Erythroblast (primary cell): ENCODE data around the gene LDHB.
"Not testable (repeated sequence)": the region's sequence is repeated elsewhere in the genome, so short reads cannot be mapped to it uniquely, and the experiment has no call there.

Source experiments
- DNase-seq, 2 experiments: peaks; one replicate each; lab custom pipeline; 2025; lab: John Stamatoyannopoulos, UW
- GATA1 ChIP-seq: IDR thresholded peaks from 2 replicates; pipeline ENCODE4 v1.6.1; 2011; ENCODE audit warnings: low read depth, mild to moderate bottlenecking, control low read depth, low read length, moderate library complexity
- POLR2A ChIP-seq: IDR thresholded peaks from 2 replicates; pipeline ENCODE4 v1.6.1; 2011; ENCODE audit warnings: mild to moderate bottlenecking, low read length

LDHB gene

GRCh38 chr12:21608196-21608595 lies 49.4 kb downstream of the LDHB start:
- TF ChIP-seq POLR2A (no peak), GATA1 (no peak)
- DNase-seq: no peak

DNA sequence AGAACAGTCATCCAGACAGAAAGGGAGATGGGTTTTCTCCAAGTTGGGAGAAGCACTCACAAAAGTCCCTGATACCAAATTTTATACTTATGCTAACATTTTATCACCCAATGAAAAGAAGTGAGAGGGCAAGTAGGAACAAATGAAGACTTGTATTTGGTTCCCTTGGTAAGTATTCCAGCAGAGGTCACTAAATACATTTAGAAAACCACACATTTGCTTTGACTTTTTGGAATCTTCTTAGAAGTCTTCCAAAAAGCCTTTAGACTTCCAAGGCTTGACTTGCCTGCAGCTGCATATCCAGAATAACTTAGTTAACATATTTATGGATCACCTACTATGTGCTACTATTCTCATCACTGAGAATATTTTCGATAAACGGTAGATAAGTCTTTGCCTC lies 49.9 kb downstream of the LDHB start:
- TF ChIP-seq GATA1: no peak
- no peak for TF ChIP-seq POLR2A
- DNase-seq: peak in 1 of 2 experiments; percentile 4

- TF ChIP-seq POLR2A: no peak
- no peak for TF ChIP-seq GATA1
- no peak for DNase-seq
Measured at GRCh38 chr12:21606175-21606574, 51.5 kb downstream of the LDHB start.

DNA sequence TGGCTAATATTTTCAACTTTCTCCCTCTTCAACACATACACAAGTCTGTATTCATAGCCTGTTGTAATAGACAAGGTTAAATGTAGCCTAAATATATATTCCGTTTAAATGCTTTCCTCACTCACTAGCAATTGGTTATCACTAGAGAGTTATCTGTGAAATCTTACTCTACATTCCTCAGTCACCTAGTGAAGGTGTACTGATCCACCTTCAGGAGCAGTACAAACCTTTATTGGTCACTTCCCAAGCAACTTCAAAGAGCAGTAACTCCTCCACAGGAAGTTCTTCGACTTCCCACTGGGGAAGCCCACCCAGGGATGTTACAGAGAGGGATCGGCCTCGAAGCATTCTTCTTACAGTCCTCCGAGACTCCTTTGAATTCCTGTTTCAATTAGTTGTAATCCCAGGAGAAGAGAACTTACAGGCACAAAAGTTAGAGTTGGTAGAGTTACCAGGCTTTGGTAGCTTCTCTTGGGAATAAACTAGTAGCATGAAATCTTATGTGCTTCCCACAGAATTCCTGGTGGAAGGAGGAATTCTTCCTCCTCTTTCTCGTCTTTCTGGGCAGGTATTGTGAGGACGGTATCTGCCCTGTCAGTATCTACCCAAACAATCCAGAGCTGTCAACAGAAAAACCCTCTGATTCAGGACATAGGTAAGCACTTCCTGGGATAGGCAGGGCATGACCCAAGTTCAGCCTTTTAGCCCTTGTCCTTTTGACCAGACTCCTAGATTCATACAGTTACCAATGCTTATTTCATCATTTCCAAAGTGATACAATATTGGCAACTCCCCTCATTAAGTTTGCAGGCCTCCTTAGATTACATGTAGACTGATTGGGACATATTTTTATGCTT lies 53.2 kb downstream of the LDHB start, which contains the start of gene GYS2:
Gene GYS2, minus strand, starts transcription at position 603 of the 857 bp plus-strand sequence. Its CDS starts 255 bp downstream, at position 348.
- no peak for TF ChIP-seq POLR2A
- no peak for TF ChIP-seq GATA1
- DNase-seq: no peak

DNA sequence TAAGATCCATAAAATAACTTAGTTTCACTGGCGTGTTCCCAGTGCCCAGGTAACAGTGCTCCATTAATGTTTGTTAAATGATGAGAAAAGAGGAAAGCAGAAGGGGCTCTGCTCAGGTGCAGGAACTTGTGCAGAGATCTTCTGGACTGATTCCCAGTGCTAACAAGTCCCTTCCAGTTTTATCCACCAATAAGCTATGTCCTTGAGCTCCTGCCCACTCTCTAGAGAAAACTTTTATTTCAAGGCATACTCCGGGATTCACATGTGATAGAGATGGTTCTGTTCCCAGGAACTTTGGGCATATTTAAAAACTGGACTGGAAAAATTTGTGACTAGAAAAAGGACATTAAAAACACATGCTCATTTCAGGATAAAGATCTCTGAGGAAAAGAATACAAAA lies 54.9 kb downstream of the LDHB start:
- no peak for TF ChIP-seq GATA1
- no peak for TF ChIP-seq POLR2A
- DNase-seq: no peak

DNA sequence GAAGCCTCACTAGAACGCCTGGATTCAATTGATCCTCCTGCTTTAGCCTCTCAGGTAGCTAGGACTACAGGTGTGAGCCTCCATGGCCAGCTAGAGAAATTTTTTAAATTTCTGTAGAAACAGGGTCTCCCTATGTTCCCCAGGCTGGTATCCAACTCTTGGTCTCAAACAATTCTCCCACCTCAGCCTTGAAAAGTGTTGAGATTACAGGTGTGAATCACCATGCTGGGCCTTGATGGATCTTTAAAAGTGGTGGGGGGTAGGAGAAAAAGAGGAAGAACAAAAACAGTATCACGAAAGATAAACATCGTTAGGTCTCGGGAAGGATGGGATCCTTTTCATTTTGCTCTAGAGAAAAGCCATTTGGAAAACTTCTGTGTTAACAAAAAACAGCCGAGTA lies 57.4 kb downstream of the LDHB start:
- TF ChIP-seq GATA1: no peak
- no peak for TF ChIP-seq POLR2A
- DNase-seq: no peak

- DNase-seq: no peak
- no peak for TF ChIP-seq POLR2A
- TF ChIP-seq GATA1: no peak
Measured at GRCh38 chr12:21599143-21599999, 58.3 kb downstream of the LDHB start.

DNA sequence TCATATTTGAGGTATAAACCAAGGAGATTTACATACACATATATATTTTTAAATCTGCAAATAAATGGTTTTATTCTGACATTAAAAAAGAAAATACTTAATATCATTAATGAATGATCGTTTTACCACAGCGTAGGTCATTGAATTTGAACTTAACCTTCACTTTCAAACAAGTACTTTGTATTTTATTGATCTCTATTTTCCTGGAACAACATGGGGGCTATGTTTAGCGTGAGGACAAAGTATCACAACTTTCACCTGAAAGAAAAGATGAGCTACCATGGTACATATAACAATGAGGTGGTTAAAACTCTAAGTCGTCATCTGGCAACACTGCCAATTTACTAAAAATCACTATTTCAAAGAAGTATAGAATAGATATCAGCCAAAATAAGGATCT lies 59.0 kb downstream of the LDHB start:
- DNase-seq: no peak
- TF ChIP-seq GATA1: no peak
- no peak for TF ChIP-seq POLR2A

GRCh38 chr12:21595356-21595755 lies 62.3 kb downstream of the LDHB start:
- DNase-seq: not testable (repeated sequence)

DNA sequence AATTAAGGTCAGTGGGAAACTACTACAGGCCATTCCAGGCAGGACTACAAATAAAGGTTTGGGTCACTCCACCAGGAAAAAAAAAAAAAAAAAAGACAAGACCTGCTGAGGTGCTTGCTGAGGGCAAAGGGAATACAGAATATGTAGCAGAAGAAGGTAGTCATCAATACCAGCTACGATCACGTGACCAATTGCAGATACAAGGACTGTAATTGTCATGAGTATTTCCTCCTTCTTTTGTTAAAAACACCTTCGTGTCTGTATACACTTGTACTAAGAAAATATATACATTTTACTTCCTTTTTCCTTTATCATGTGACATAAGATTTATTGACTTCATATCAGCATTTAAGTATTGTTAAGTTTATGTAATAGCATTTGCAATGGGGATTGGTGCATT lies 72.2 kb downstream of the LDHB start:
- no peak for DNase-seq
- no peak for TF ChIP-seq GATA1
- TF ChIP-seq POLR2A: no peak
